Measurements from ENCODE around the gene KRT86.
"Not testable (repeated sequence)": the region's sequence is repeated elsewhere in the genome, so short reads cannot be mapped to it uniquely, and the experiment has no call there.

Gene KRT86

DNA sequence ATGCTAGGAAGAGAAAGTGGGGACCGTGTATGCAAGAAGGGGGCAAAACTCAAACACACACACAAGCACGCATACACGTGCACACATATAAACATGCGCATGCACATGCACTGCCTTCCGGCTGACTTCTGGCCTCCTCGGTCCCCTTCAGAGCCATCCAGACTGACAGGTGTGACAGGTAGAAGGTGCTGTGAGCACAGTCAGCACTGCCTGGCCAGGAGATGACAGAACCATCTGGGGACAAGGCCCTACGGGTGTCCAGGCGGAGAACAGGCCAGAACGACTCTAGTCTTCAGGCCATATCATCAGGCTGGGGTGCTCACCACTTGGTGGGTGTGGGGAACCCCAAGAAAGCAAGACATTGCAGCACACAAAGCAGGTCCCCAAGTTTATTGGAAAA, 39.5 kb downstream of the KRT86 start (continued):
- TF ChIP-seq HOXC10 (CRISPR knock-in tag; IDR thresholded peaks at IDR 0.05) (no peak), ZNF423 (tag by site-specific recombination; IDR thresholded peaks at IDR 0.05) (no peak), KLF7 (tag by site-specific recombination; IDR thresholded peaks at IDR 0.05; ENCODE audit: borderline replicate concordance) (no peak), ZNF501 (tag by site-specific recombination; IDR thresholded peaks at IDR 0.05) (no peak), ZNF660 (tag by site-specific recombination; IDR thresholded peaks at IDR 0.05) (no peak), ZNF473 (tag by site-specific recombination; IDR thresholded peaks at IDR 0.05) (no peak)
- TF ChIP-seq, protein P1, sequence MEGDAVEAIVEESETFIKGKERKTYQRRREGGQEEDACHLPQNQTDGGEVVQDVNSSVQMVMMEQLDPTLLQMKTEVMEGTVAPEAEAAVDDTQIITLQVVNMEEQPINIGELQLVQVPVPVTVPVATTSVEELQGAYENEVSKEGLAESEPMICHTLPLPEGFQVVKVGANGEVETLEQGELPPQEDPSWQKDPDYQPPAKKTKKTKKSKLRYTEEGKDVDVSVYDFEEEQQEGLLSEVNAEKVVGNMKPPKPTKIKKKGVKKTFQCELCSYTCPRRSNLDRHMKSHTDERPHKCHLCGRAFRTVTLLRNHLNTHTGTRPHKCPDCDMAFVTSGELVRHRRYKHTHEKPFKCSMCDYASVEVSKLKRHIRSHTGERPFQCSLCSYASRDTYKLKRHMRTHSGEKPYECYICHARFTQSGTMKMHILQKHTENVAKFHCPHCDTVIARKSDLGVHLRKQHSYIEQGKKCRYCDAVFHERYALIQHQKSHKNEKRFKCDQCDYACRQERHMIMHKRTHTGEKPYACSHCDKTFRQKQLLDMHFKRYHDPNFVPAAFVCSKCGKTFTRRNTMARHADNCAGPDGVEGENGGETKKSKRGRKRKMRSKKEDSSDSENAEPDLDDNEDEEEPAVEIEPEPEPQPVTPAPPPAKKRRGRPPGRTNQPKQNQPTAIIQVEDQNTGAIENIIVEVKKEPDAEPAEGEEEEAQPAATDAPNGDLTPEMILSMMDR (tag by site-specific recombination; IDR thresholded peaks at IDR 0.05), result no peak

DNA sequence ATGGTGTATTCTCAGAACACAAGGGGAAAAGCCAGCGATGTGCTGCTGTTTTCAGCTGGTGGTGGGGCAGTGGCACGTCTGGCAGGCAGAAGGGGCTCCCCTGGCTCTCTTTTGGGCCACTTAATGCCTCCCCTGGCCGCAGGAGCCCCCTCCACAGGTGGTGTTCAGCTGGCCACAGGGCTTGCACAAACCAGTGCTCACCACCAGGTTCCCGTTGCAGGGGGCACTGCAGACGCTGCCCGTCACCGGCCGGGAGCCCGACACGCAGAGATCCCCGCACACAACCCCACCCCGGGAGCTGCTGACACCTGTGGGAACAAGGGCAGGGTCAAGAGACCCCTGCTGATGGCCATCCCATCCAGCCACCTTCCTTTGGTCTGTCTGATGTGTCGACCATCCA, 40.1 kb downstream of the KRT86 start:
- Histone ChIP-seq H3K27ac (ENCODE audit: extremely low read depth, low read depth, low read length) (no peak overlapping the region), H3K4me1 (ENCODE audit: control insufficient read depth, insufficient read depth, low read length) (no peaks in the 10 kb centered on the region), H3K9me3 (ENCODE audit: control insufficient read depth, insufficient read depth, low read depth, low read length) (no peaks in the 10 kb centered on the region), H3K4me3 (ENCODE audit: low read depth, low read length) (no peak overlapping the region), H3K36me3 (ENCODE audit: control insufficient read depth in 2 of 2, insufficient read depth in 1 of 2, low read length in 2 of 2) (no peaks in the 10 kb centered on the region)
- POLR2A ChIA-PET, result no interaction called here
- TF ChIP-seq ZNF366 (tag by site-specific recombination; conservative IDR thresholded peaks at IDR 0.05), result no peak
- TF ChIP-seq GLI2 (tag by site-specific recombination; IDR thresholded peaks at IDR 0.05; ENCODE audit: borderline replicate concordance, low read depth), result no peak
- TF ChIP-seq ZNF654 (tag by site-specific recombination; IDR thresholded peaks at IDR 0.05; ENCODE audit: low read depth), result no peak
- TF ChIP-seq ZNF19 (tag by site-specific recombination; IDR thresholded peaks at IDR 0.05; ENCODE audit: low read depth), result no peak
- TF ChIP-seq ZNF311 (tag by site-specific recombination; IDR thresholded peaks at IDR 0.05; ENCODE audit: borderline replicate concordance), result no peak
- no peak for TF ChIP-seq ZNF140 (tag by site-specific recombination; IDR thresholded peaks at IDR 0.05)
- TF ChIP-seq ZNF623 (tag by site-specific recombination; IDR thresholded peaks at IDR 0.05), result no peak
- no peak for TF ChIP-seq ZNF223 (tag by site-specific recombination; IDR thresholded peaks at IDR 0.05)
- CTCF ChIA-PET, result interaction anchor here (0.6 to 3.0 kb wide), 9 partner anchors 8 to 157 kb away, joined by 3 to 18 read pairs (median 5); no protein-coding TSS in a partner anchor

DNA sequence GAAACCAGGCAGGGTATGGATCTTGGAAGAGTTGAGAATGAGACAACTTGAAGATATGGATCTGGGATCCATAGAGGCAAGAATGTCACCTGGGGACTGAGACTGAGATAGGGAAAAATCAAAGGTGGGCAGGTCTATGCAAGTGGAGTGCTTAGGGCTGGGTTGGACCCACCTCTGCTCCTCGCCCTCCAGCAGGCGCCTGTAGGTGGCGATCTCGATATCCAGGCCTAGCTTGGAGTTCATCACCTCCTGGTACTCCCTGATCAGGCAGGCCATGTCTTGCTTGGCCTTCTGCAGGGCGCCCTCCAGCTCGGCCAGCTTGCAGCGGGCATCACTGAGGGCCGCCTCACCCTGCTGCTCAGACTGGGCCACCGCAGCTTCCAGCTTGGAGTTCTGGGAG, 41.3 kb downstream of the KRT86 start:
- H3K27ac ChIP-seq (ENCODE audit: extremely low read depth, low read depth, low read length); POLR2A ChIA-PET; H3K4me1 ChIP-seq (ENCODE audit: control insufficient read depth, insufficient read depth, low read length); H3K9me3 ChIP-seq (ENCODE audit: control insufficient read depth, insufficient read depth, low read depth, low read length); H3K36me3 ChIP-seq (ENCODE audit: control insufficient read depth in 2 of 2, insufficient read depth in 1 of 2, low read length in 2 of 2); H3K4me3 ChIP-seq (ENCODE audit: low read depth, low read length): not testable (repeated sequence)
- TF ChIP-seq ZNF600 (tag by site-specific recombination; IDR thresholded peaks at IDR 0.05), result peak; percentile 49; the same call in 1 of the 2 replicates
- CTCF ChIA-PET, result interaction anchor here (0.6 to 3.0 kb wide), 14 partner anchors 9 to 591 kb away, joined by 3 to 18 read pairs (median 5); no protein-coding TSS in a partner anchor

DNA sequence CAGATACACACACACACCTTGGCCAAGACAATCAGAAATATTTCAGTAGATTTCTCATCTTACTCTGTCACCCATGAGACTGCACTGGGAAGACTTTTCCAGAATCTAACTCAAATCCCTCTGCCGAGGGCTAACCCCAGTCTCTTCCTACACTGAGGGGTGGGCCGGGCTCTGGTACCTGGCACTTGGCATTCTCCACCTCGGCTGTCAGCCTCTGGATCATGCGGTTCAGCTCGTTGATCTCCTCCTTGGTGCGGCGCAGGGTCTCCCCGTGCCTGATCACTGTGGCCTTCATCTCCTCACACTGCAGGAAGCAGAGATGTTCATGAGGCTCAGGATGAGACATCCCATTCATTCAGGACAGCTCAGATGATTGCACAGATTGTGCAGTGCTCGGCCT, 41.8 kb downstream of the KRT86 start:
- Histone ChIP-seq H3K36me3 (ENCODE audit: control insufficient read depth in 2 of 2, insufficient read depth in 1 of 2, low read length in 2 of 2) (no peaks in the 10 kb centered on the region), H3K4me3 (ENCODE audit: low read depth, low read length) (no peak overlapping the region), H3K4me1 (ENCODE audit: control insufficient read depth, insufficient read depth, low read length) (no peaks in the 10 kb centered on the region), H3K27ac (ENCODE audit: extremely low read depth, low read depth, low read length) (no peak overlapping the region), H3K9me3 (ENCODE audit: control insufficient read depth, insufficient read depth, low read depth, low read length) (no peaks in the 10 kb centered on the region)
- POLR2A ChIA-PET, result no interaction called here
- CTCF ChIA-PET, result interaction anchor here (0.6 to 3.0 kb wide), 10 partner anchors 9 to 590 kb away, joined by 3 to 18 read pairs (median 5); no protein-coding TSS in a partner anchor
- TF ChIP-seq ZNF37A (tag by site-specific recombination; IDR thresholded peaks at IDR 0.05) (no peak), ZNF211 (tag by site-specific recombination; IDR thresholded peaks at IDR 0.05; ENCODE audit: low read depth) (no peak), KLF7 (tag by site-specific recombination; IDR thresholded peaks at IDR 0.05; ENCODE audit: borderline replicate concordance) (no peak), ZNF837 (tag by site-specific recombination; IDR thresholded peaks at IDR 0.05) (no peak), MYNN (tag by site-specific recombination; IDR thresholded peaks at IDR 0.05; ENCODE audit: borderline replicate concordance) (no peak), ZNF391 (tag by site-specific recombination; IDR thresholded peaks at IDR 0.05; ENCODE audit: borderline replicate concordance, low read depth) (no peak), ZNF610 (tag by site-specific recombination; IDR thresholded peaks at IDR 0.05; ENCODE audit: borderline replicate concordance) (no peak), ZBTB1 (tag by site-specific recombination; IDR thresholded peaks at IDR 0.05) (no peak), ZNF23 (tag by site-specific recombination; IDR thresholded peaks at IDR 0.05; ENCODE audit: borderline replicate concordance) (no peak), ZNF121 (tag by site-specific recombination; IDR thresholded peaks at IDR 0.05) (no peak), ZNF585B (tag by site-specific recombination; IDR thresholded peaks at IDR 0.05) (no peak), YY1 (tag by site-specific recombination; IDR thresholded peaks at IDR 0.05) (no peak), ZBTB21 (tag by site-specific recombination; IDR thresholded peaks at IDR 0.05) (no peak)
- TF ChIP-seq, protein P2, sequence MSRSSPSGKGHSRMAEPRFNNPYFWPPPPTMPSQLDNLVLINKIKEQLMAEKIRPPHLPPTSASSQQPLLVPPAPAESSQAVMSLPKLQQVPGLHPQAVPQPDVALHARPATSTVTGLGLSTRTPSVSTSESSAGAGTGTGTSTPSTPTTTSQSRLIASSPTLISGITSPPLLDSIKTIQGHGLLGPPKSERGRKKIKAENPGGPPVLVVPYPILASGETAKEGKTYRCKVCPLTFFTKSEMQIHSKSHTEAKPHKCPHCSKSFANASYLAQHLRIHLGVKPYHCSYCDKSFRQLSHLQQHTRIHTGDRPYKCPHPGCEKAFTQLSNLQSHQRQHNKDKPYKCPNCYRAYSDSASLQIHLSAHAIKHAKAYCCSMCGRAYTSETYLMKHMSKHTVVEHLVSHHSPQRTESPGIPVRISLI (tag by site-specific recombination; IDR thresholded peaks at IDR 0.05), result no peak
- TF ChIP-seq, protein P3, sequence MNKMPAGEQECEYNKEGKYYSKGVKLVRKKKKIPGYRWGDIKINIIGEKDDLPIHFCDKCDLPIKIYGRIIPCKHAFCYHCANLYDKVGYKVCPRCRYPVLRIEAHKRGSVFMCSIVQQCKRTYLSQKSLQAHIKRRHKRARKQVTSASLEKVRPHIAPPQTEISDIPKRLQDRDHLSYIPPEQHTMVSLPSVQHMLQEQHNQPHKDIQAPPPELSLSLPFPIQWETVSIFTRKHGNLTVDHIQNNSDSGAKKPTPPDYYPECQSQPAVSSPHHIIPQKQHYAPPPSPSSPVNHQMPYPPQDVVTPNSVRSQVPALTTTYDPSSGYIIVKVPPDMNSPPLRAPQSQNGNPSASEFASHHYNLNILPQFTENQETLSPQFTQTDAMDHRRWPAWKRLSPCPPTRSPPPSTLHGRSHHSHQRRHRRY (tag by site-specific recombination; IDR thresholded peaks at IDR 0.05), result no peak
